PC-9 (cell line): ENCODE results near the gene PLD2. TPM values are rescaled to one million over a fixed set of nuclear protein-coding genes. Genes with fewer than 3 reads are reported as not detected.

Experiments used
- BruUV-seq: library from RNA; stranded (reverse); fragments of 400-500 nt; replicated peaks from 2 replicates; lab custom pipeline; 2021; lab: Mats Ljungman, UMichigan
- CTCF ChIA-PET: fragments of 300-600 bp; sonication (Branson Sonifier 250); formaldehyde crosslinking; loops from one replicate; lab custom pipeline; 2022; ENCODE audit warnings: antibody characterized with exemption; lab: Charles Lee
- POLR2A ChIA-PET: fragments of 300-600 bp; sonication (Branson Sonifier 250); formaldehyde crosslinking; loops from one replicate; lab custom pipeline; 2022; ENCODE audit warnings: antibody characterized with exemption; ENCODE audit not compliant: unreplicated experiment; lab: Charles Lee
- DNase-seq, 2 experiments: peaks; one replicate each; pipeline versions ENCODE4 v3.0.0 to v3.0.0-alpha.2; 2015 to 2022; ENCODE audit warnings: mixed read lengths in 1 of 2
- H2AFZ ChIP-seq: fragments of 200-600 bp; sonication (generic); 2 replicates; pipeline ENCODE4 v1.8.1; 2017; ENCODE audit warnings: antibody characterized with exemption
- H3F3A ChIP-seq: fragments of 200-600 bp; sonication (generic); 2 replicates; pipeline ENCODE4 v1.8.1; 2017; ENCODE audit warnings: antibody characterized with exemption, mild to moderate bottlenecking, low read depth; ENCODE audit not compliant: insufficient read depth
- H3K27ac ChIP-seq: fragments of 200-600 bp; sonication (generic); 2 replicates; pipeline ENCODE4 v1.6.1; 2016; ENCODE audit warnings: mixed run types
- H3K27me3 ChIP-seq: fragments of 200-600 bp; sonication (generic); 2 replicates; pipeline ENCODE4 v1.6.1; 2016; ENCODE audit warnings: low read depth, mixed run types; ENCODE audit not compliant: insufficient read depth
- H3K36me3 ChIP-seq: fragments of 200-600 bp; sonication (generic); 2 replicates; pipeline ENCODE4 v1.6.1; 2016; ENCODE audit warnings: low read depth, mixed run types
- H3K4me1 ChIP-seq: fragments of 200-600 bp; sonication (generic); replicated peaks from 2 replicates; pipeline ENCODE4 v1.6.1; 2016; ENCODE audit warnings: mixed run types; ENCODE audit not compliant: insufficient read depth
- H3K4me2 ChIP-seq: fragments of 200-600 bp; sonication (generic); 2 replicates; pipeline ENCODE4 v1.6.1; 2017; ENCODE audit warnings: mixed run types
- H3K4me3 ChIP-seq: fragments of 200-600 bp; sonication (generic); 2 replicates; pipeline ENCODE4 v1.6.1; 2016; ENCODE audit warnings: mixed run types
- H3K79me2 ChIP-seq: fragments of 200-600 bp; sonication (generic); 2 replicates; pipeline ENCODE4 v1.6.1; 2017; ENCODE audit warnings: low read depth, mixed run types
- H3K9me2 ChIP-seq: fragments of 200-600 bp; sonication (generic); 2 replicates; pipeline ENCODE4 v1.8.1; 2017; ENCODE audit warnings: mild to moderate bottlenecking; ENCODE audit not compliant: insufficient read depth
- H3K9me3 ChIP-seq: fragments of 200-600 bp; sonication (generic); 2 replicates; pipeline ENCODE4 v1.8.1; 2016; ENCODE audit warnings: low read depth; ENCODE audit not compliant: insufficient read depth
- H4K20me1 ChIP-seq: fragments of 200-600 bp; sonication (generic); 2 replicates; pipeline ENCODE4 v1.8.1; 2017; ENCODE audit not compliant: insufficient read depth
- EZH2 ChIP-seq: fragments of 200-600 bp; sonication (generic); IDR thresholded peaks from 2 replicates; pipeline ENCODE4 v1.8.0; 2017; ENCODE audit warnings: antibody characterized with exemption, low read depth
- intact Hi-C: fragments of 100-400 bp; cut with micrococcal nuclease; formaldehyde crosslinking; loops from one replicate; pipeline ENCODE4 v1.10.0; 2022; ENCODE audit not compliant: unreplicated experiment
- total RNA-seq: library from RNA; stranded (reverse); gene quantifications from 2 replicates; pipeline ENCODE4 v1.2.3, GENCODE V29; 2021
- TF ChIP-seq, protein P1 (sequence below): fragments of 200-600 bp; sonication (generic); conservative IDR thresholded peaks from 2 replicates; pipeline ENCODE4 v1.6.1; 2017; ENCODE audit warnings: mixed run types, antibody characterized with exemption, mild to moderate bottlenecking, moderate library complexity

The PLD2 gene
- total RNA-seq, 1 experiment from 2014 or later, result 95.5 TPM

- peaks cover 38% of the 10 kb centered on the region for H3K79me2 ChIP-seq
Observed at GRCh38 chr17:4860651-4861050, 53.7 kb downstream of the PLD2 start.

GRCh38 chr17:4861052-4861451 lies 54.1 kb downstream of the PLD2 start:
- Histone ChIP-seq H4K20me1 (peaks cover 16% of the 10 kb centered on the region), H3K4me3 (no peak overlapping the region), H3K27me3 (no peaks in the 10 kb centered on the region), H3K27ac (no peak overlapping the region), H3K4me2 (no peak overlapping the region), H2AFZ (no peak overlapping the region), H3K79me2 (peaks cover 36% of the 10 kb centered on the region), H3F3A (peaks cover 27% of the 10 kb centered on the region), H3K9me2 (no peaks in the 10 kb centered on the region), H3K9me3 (no peaks in the 10 kb centered on the region), H3K4me1 (peaks cover 20% of the 10 kb centered on the region), H3K36me3 (0 out of 2 replicates have a peak, but pooled peaks cover 3% of the 10 kb centered on the region)
- POLR2A ChIA-PET, result no interaction called here
- no peak for TF ChIP-seq EZH2
- TF ChIP-seq, protein P1, sequence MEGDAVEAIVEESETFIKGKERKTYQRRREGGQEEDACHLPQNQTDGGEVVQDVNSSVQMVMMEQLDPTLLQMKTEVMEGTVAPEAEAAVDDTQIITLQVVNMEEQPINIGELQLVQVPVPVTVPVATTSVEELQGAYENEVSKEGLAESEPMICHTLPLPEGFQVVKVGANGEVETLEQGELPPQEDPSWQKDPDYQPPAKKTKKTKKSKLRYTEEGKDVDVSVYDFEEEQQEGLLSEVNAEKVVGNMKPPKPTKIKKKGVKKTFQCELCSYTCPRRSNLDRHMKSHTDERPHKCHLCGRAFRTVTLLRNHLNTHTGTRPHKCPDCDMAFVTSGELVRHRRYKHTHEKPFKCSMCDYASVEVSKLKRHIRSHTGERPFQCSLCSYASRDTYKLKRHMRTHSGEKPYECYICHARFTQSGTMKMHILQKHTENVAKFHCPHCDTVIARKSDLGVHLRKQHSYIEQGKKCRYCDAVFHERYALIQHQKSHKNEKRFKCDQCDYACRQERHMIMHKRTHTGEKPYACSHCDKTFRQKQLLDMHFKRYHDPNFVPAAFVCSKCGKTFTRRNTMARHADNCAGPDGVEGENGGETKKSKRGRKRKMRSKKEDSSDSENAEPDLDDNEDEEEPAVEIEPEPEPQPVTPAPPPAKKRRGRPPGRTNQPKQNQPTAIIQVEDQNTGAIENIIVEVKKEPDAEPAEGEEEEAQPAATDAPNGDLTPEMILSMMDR, result no peak
- DNase-seq, result no peak
- CTCF ChIA-PET, result no interaction called here
- no TSS peak for BruUV-seq
- intact Hi-C loops, result no loop called here

More at GRCh38 chr17:4860651-4861050, 53.7 kb downstream of the PLD2 start:
- Histone ChIP-seq H2AFZ (no peak overlapping the region), H3F3A (peaks cover 23% of the 10 kb centered on the region), H3K4me2 (no peak overlapping the region), H3K9me2 (no peaks in the 10 kb centered on the region), H3K36me3 (0 out of 2 replicates have a peak, but pooled peaks cover 3% of the 10 kb centered on the region), H3K27me3 (no peaks in the 10 kb centered on the region), H3K4me3 (no peak overlapping the region), H3K9me3 (no peaks in the 10 kb centered on the region), H4K20me1 (peaks cover 16% of the 10 kb centered on the region), H3K4me1 (peaks cover 20% of the 10 kb centered on the region), H3K27ac (no peak overlapping the region)
- no TSS peak for BruUV-seq
- intact Hi-C loops, result no loop called here
- CTCF ChIA-PET, result no interaction called here
- no peak for DNase-seq
- TF ChIP-seq, protein P1, result no peak
- TF ChIP-seq EZH2, result no peak
- POLR2A ChIA-PET, result no interaction called here

- Histone ChIP-seq H3K4me2 (no peak overlapping the region), H3K9me2 (no peaks in the 10 kb centered on the region), H3K27ac (no peak overlapping the region), H3K36me3 (0 out of 2 replicates have a peak, but pooled peaks cover 3% of the 10 kb centered on the region), H3K27me3 (no peaks in the 10 kb centered on the region), H3K79me2 (peaks cover 28% of the 10 kb centered on the region), H3K4me3 (no peak overlapping the region), H4K20me1 (peaks cover 19% of the 10 kb centered on the region), H3F3A (peaks cover 26% of the 10 kb centered on the region; the same call in 1 of the 2 replicates), H3K9me3 (no peaks in the 10 kb centered on the region), H2AFZ (no peak overlapping the region), H3K4me1 (peaks cover 18% of the 10 kb centered on the region)
- TF ChIP-seq, protein P1, result no peak
- no peak for TF ChIP-seq EZH2
- ChIA-PET POLR2A (no interaction called here), CTCF (no interaction called here)
- no peak for DNase-seq
- intact Hi-C loops, result no loop called here
- BruUV-seq, result no TSS peak
Observed at GRCh38 chr17:4862720-4863119, 55.8 kb downstream of the PLD2 start.
